Limb (tissue), 2 donors: ENCODE measurements around the gene GALNT9.

Experiments
- DNase-seq, 2 donors: peaks; one replicate each; pipeline ENCODE4 v3.0.0-alpha.2; 2016; ENCODE audit errors: extremely low spot score in 2 of 2

GALNT9 gene

GRCh38 chr12:132344601-132345000 is 15.2 kb upstream of the GALNT9 start:
- no peak for DNase-seq

DNA sequence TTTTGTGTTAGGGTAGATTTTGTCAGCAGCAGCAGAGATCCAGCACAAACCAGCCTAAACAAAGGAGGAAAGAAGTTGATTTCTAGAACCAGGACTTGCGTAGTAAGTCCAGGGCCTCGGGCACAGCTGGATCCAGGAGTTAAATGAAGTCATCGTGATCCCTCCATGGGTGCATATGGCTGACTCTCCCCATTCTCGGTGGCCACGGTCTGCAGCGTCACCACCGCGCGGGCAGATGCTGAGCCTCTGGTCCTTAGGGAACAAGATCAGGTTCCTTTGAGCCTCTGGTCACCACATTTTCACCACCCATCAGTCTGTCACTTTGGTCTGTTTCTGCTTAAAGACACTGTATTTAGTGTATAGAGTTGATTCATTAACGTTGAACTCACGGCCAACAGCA is 14.8 kb upstream of the GALNT9 start:
- no peak for DNase-seq

GRCh38 chr12:132343294-132344004 is 14.1 kb upstream of the GALNT9 start:
- peak in 1 of 2 donors; percentile 71 for DNase-seq

DNA sequence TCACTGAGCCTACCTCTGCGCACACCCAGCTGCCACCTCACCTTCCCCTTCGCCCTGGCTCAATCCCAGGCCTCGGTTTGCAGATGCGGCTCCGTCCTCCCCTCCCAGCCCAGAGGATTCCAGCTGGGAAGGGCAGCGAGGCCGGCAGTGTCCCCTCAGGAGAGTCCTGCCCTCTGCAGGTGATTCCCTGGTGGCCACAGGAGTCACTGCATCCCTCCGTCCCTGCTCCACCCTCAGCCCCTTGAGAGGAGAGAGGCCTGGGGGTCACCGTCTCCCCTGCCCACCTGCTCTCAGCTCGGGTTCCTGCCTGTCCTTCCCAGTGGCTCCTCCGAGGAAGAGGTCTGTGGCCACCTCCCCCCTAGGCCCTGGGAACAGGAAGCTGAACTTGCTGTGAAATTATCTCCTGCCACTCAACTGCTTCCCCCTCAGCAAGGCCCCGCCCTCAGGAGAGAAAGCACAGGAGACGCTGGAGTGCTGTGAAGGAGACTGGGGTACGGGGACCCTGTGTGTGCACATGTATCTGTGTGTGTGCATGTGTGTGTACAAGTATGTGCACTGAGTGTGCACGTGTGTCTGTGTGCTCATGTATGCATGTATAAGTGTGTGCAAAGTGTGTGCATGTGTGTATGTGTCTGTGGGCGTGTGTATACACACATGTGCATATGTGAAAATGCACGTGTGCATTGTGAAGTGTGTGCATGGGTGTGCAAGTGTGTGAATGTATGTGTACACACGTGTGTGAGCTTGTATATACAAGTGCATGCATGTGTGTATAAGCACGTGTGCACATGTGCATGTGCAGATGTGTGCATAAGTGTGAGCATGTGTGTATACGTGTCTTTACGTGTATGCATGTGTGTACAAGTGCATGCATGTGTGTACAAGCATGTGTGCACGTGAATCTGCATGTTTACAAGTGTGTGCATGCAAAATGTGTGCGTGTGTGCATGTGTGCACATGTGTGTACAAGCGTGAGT is 13.2 kb upstream of the GALNT9 start:
- no peak for DNase-seq

DNA sequence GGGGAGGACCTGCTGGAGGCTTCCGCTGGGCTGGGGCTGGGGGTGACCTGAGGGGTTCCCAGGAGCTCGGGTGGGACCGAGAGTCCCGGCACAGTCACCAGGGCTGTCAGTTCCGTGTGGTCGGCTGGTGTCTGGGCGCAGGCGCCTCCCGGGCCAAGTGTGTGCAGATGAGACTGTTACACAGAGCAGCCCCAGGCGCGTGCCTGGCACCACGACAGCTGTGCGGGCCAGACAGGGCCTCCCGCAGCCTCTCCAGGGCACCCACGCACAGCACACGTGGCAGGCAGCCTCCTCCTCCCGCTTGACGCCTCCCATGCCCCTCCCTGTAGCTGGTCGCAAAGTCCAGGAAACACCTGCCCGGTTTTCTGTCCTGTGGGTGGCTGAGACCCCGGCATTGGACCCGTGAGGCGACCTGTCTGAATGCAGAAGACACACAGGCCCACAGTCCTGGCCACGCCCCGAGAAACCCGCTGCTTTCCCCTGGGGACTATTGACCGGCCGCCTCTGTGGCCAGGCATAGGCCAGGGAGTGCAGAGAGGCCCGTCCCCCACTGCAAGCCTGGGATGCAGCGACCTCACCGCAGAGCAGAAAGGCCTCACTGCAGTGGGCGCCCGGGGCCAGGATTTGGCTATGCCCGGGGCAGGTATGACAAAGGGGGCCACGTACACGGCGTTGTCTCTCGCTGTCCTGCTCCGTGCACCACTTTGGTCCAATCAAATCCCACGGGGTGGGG is 12.1 kb upstream of the GALNT9 start:
- no peak for DNase-seq

GRCh38 chr12:132340266-132341035 is 11.1 kb upstream of the GALNT9 start:
- no peak for DNase-seq

DNA sequence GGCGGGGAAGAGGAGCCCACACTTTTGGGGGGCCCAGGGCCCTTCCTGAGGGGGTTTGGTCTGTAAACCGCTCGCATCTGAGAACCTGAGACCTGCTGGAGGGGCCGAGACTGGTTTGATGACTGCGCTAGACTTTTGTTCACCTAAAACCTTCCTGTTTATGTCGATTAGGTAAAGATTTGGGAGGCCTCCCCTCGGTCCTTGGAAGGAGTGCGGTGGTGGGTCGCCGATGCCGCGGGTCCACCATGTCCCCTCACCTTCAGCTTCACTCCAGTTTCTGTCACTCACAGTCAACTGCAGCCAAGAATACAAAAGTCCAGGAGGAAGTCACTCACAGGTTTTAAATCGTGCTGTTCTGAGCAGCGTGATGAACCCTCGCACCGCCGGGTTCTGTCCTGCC is 10.5 kb upstream of the GALNT9 start:
- DNase-seq = no peak

DNA sequence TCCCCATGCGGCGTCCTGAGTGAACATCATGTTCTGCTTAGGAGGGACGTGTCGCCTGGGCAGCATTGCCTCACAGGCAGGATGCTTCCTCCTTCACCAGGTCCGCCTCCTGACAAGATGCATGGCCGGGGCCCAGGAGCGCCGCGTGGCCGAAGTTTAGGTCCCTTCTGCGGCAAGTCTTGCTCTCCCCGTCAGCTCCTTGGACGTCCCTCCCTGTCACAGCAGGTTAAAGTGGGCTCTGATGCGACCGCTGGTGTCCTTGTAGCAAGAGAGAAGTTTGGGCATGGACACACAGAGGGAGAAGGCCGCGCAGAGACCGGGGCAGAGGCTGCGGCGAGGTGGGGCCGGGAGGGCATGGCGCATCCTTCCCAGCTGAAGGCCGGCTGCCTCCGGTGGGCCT is 9.4 kb upstream of the GALNT9 start:
- no peak for DNase-seq

DNA sequence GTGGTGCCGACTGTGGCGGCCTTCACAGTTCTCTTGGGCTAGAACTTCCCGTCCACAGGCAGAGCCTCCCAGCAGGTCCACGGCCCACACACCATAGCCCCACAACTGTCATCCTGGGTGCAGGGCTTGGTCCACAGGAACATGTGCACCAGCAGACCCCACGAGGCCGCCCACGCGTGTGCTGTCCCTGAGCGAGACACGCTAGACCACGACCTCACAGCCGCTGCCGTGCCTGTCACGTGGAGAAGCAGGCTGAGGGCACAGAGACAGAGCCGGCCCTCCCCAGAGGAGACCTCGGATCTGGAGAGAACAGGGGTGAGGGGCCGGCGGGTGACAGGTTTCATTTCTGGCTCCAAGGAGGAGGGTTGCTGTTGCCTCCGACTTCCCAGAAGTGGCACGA is 8.9 kb upstream of the GALNT9 start:
- no peak for DNase-seq

DNA sequence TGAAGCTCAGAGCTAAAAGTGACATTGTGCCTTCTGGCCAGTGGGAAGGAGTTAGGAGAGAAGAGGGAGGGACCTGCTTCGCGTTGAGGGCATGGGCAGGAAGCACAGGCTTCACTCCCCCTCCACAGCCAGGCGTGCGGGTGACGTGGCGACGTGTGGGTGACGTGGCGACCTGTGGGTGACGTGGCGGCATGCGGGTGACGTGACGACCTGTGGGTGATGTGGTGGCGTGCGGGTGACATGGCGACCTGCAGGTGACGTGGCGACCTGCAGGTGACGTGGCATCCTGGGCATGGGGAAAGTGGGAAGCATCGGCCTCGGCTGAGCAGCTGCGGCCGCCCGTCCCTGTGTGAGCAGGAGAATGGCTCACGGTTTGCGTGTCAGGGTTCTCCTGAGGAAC is 8.2 kb upstream of the GALNT9 start:
- DNase-seq = no peak

GRCh38 chr12:132336451-132337413 is 7.3 kb upstream of the GALNT9 start:
- no peak for DNase-seq

- DNase-seq = no peak
Measured at GRCh38 chr12:132335179-132335756, 5.9 kb upstream of the GALNT9 start.

DNA sequence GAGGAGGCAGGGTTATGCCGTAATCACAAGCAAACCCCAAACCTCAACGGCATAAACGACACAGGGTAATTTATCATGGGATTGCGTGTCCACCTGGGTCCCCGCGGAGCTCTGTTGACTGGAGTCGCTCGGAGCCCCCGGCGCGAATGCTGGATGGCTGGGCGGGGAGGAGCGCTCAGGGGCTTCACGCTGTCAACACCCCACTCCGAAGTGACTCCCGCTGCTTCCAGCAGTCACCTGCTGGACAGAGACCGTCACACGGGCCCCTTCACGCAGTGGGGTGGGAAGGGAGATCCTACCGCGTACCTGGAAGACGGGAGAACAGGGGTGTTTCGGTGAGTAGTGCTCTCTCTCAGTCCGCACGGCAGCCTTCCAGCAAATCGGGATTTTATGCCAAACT is 4.4 kb upstream of the GALNT9 start:
- DNase-seq = no peak

DNA sequence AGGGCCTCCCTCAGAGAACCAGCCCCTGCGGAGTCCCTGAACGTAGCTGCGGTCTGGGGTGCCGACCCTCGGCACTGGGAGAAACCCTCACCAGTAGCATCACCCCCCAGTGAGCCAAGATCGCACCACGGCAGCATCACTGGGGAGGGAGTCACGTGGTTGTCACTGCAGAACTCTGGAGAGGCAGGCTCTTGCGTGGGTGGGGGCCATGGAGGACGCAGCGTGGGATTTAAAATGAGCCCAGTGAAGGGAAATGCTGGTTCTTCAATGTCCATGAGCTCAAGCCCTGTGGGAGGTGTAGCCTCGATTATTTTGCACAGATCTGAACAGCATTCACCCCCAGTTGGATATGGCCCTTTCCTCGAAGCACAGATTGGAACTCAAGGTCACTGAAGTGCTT is 3.9 kb upstream of the GALNT9 start:
- no peak for DNase-seq

DNA sequence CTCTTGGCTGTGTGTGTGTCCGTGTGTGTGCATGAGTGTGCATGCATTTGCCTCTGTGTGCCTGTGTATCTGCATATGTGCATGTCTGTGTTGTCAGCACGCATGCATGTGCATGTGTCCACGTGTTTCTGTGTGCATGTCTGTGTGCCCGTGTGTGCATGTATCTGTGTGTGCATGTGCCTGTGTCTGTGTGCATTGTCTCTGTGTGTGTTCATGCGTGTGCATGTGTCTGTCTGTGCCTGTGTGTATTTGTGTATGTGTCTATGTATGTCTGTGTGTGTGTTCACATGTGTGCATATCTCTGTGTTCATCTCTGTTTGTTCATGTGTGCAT is 1.1 kb upstream of the GALNT9 start:
- no peak for DNase-seq

- no peak for DNase-seq
Measured at GRCh38 chr12:132329720-132330548, 545 bp upstream of the GALNT9 start.

DNA sequence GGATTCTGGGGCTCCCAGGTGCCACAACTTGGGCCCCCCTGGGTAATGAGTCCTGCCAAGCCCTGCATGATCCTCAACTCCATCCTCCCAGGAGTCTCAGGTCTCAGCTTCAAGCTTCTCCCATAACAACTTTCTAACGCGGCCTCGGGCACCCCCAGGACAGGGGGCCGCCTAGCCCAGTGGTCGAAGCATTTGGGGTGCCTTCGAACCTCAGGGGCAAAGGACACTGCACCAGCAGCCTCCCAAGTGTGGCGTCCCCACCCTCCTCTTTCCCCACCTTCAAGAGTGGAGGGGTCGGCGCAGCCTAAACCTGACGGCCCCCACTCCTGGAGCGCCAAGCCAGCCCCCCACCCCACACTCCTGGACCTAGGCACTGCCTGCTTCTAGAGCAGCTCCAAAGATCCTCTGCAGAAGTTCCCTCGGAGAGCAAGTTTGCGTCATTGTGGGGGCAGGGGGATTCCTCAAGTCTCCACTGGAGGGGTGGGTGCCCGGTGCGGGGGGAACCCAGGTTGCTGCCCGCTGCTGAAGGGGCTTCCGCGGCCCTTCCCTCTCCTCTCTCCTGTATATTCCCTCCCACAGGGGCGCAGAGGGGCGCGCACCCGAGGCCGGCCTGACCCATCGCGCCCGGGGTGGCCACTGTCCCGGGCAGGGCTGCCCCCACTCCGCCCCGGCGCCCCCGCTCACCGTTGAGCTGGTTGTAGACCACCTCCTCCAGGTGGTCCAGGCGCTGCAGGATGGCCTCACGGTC is 933 bp downstream of the GALNT9 start:
- no peak for DNase-seq
